Keratinocyte (primary cell): ENCODE measurements around the gene WBP1. TPM values are rescaled to one million over a fixed set of nuclear protein-coding genes. Genes with fewer than 3 reads are reported as not detected.

Experiments used
- DNase-seq: peaks from one replicate; pipeline ENCODE4 v3.0.0-alpha.2; 2011; ENCODE audit warnings: low read depth, missing footprints, low spot score
- FAIRE-seq: peaks from 2 replicates; lab custom pipeline; 2011; peaks lifted over from hg19 to GRCh38; lab: Jason Lieb, UNC
- H2AFZ ChIP-seq: 2 replicates; pipeline ENCODE4 v1.6.0; 2012; ENCODE audit warnings: low read length, control low read depth, inconsistent platforms; ENCODE audit not compliant: control insufficient read depth
- H3K27ac ChIP-seq: 2 replicates; pipeline ENCODE4 v1.5.1; 2011; ENCODE audit warnings: low read length; ENCODE audit not compliant: control insufficient read depth, insufficient read depth
- H3K27me3 ChIP-seq: 3 replicates; pipeline ENCODE4 v1.6.0; 2011; ENCODE audit warnings: low read length; ENCODE audit not compliant: control insufficient read depth, insufficient read depth; ENCODE audit errors: extremely low read depth
- H3K36me3 ChIP-seq, 2 experiments: 2 replicates in 1 of 2; 3 replicates in 1 of 2; pipeline ENCODE4 v1.5.1; 2011; ENCODE audit warnings: low read length in 2 of 2, mild to moderate bottlenecking in 1 of 2; ENCODE audit not compliant: control insufficient read depth in 2 of 2, insufficient read depth in 2 of 2; ENCODE audit errors: extremely low read depth in 1 of 2
- H3K4me1 ChIP-seq: 3 replicates; pipeline ENCODE4 v1.5.1; 2011; ENCODE audit warnings: low read length; ENCODE audit not compliant: control insufficient read depth, insufficient read depth; ENCODE audit errors: extremely low read depth
- H3K4me2 ChIP-seq: 3 replicates; pipeline ENCODE4 v1.6.0; 2011; ENCODE audit warnings: low read depth, low read length; ENCODE audit not compliant: control insufficient read depth, insufficient read depth; ENCODE audit errors: extremely low read depth
- H3K4me3 ChIP-seq, 3 experiments: fragments of 200-600 bp in 1 of 3; sonication (generic) in 1 of 3; 2 replicates in 2 of 3; 3 replicates in 1 of 3; pipeline ENCODE4 v1.5.1; 2011 to 2016; ENCODE audit warnings: low read length in 3 of 3, mild to moderate bottlenecking in 3 of 3, control low read depth in 2 of 3, inconsistent platforms in 1 of 3, low read depth in 1 of 3, mixed read lengths in 1 of 3, mixed run types in 1 of 3, moderate library complexity in 1 of 3; ENCODE audit not compliant: control insufficient read depth in 2 of 3, insufficient read depth in 2 of 3; ENCODE audit errors: extremely low read depth in 1 of 3
- H3K79me2 ChIP-seq: 2 replicates; pipeline ENCODE4 v1.6.0; 2012; ENCODE audit warnings: low read length; ENCODE audit not compliant: control insufficient read depth, insufficient read depth
- H3K9ac ChIP-seq: 3 replicates; pipeline ENCODE4 v1.6.0; 2011; ENCODE audit warnings: low read length; ENCODE audit not compliant: control insufficient read depth, insufficient read depth; ENCODE audit errors: extremely low read depth
- H3K9me1 ChIP-seq: 3 replicates; pipeline ENCODE4 v1.6.0; 2011; ENCODE audit warnings: low read length; ENCODE audit not compliant: control insufficient read depth, insufficient read depth; ENCODE audit errors: extremely low read depth
- H3K9me3 ChIP-seq: 2 replicates; pipeline ENCODE4 v1.5.1; 2012; ENCODE audit warnings: low read depth, low read length; ENCODE audit not compliant: control insufficient read depth
- H4K20me1 ChIP-seq: 3 replicates; pipeline ENCODE4 v1.6.0; 2011; ENCODE audit warnings: low read length; ENCODE audit not compliant: control insufficient read depth, insufficient read depth; ENCODE audit errors: extremely low read depth
- EZH2 ChIP-seq: IDR thresholded peaks from one replicate; pipeline ENCODE4 v1.6.1; 2012; ENCODE audit warnings: inconsistent platforms, mild to moderate bottlenecking, low read length, moderate library complexity
- dilution Hi-C: fragments of 300-500 bp; cut with MboI; formaldehyde crosslinking; loops from one replicate; pipeline ENCODE4 v1.7.0; 2020; ENCODE audit warnings: low sequenced_read_pairs; ENCODE audit not compliant: extremely low pct_ligation_motif_present
- polyA plus RNA-seq, 5 experiments: library from polyadenylated mRNA; depleted of rRNA in 3 of 5; stranded (reverse) in 3 of 5; stranded (forward) in 1 of 5; unstranded in 1 of 5; fragments of >200 nt; gene quantifications; 1 replicate in 1 of 5; 2 replicates in 3 of 5; 3 replicates in 1 of 5; pipeline versions ENCODE4 v1.2.1 to v1.2.3, GENCODE V29; 2011 to 2012; ENCODE audit warnings: missing spikeins in 2 of 5, low read depth in 1 of 5, low replicate concordance in 1 of 5
- TF ChIP-seq, protein P1 (sequence below), 3 experiments: IDR thresholded peaks in 1 of 3; conservative IDR thresholded peaks in 1 of 3; optimal IDR thresholded peaks in 1 of 3; 2 replicates in 2 of 3; 3 replicates in 1 of 3; pipeline versions ENCODE3 to v1.5.1; 2011; ENCODE audit warnings: low read length in 3 of 3, mild to moderate bottlenecking in 3 of 3, moderate library complexity in 2 of 3, control low read depth in 1 of 3, inconsistent platforms in 1 of 3; ENCODE audit not compliant: insufficient read depth in 2 of 3; ENCODE audit errors: extremely low read depth in 1 of 3

The WBP1 gene
- polyA plus RNA-seq, 1 donor (not counting 4 experiments of a cell fraction or from before 2014, with no cell fraction given): 75.5 TPM

DNA sequence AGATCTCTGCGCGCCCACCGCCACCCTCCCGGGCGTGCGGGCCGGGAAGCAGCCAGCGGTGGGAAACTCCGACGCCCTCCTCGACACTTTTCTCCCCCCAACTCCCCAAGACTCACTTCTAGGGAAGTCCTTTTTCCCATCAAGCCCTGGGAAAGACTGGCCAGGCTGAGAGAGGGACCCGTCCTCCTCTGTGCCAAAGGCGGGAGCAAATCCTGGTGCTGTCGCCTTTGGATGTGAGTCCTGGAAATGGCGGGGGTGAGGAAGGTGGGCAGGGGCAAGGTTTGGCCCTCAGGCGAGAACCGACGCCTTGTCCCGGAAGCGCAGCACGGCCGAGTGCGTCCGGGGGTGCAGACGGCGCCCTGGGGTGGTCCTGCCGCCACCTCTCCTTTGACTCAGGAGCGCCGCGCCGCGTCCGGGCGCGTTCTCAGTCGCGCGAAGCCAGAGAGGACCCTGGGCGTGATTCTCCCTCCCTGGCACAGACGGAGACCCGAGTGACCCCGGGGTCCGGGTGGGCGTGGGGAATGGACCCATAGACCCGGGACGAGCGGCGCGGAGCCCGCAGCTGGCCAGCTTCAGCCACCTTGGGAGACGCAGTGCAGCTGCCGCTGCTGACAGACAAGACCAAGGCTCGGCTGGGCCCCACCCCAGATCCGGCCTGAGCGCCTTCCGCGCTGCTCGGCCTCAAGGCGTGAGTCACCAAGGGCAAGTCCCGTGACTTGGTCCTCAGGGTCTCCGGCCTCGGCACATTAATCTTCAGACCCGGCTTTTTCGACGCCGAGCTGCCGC is 44.7 kb downstream of the WBP1 start:
- Histone ChIP-seq H3K4me3 (peak overlapping the region; percentile 47 to 70 (median 63)), H3K4me2 (peak overlapping the region; percentile 94), H3K4me1 (peaks cover 40% of the 10 kb centered on the region), H3K27ac (peak overlapping the region; percentile 30), H3K36me3 (peaks cover 9 to 10% of the 10 kb centered on the region in 2 experiments), H3K27me3 (peaks cover 36% of the 10 kb centered on the region), H4K20me1 (no peaks in the 10 kb centered on the region), H3K9me3 (no peaks in the 10 kb centered on the region), H2AFZ (peak overlapping the region; percentile 84), H3K9ac (peak overlapping the region; percentile 64), H3K79me2 (peaks cover 16% of the 10 kb centered on the region), H3K9me1 (no peaks in the 10 kb centered on the region)
- TF ChIP-seq, protein P1, sequence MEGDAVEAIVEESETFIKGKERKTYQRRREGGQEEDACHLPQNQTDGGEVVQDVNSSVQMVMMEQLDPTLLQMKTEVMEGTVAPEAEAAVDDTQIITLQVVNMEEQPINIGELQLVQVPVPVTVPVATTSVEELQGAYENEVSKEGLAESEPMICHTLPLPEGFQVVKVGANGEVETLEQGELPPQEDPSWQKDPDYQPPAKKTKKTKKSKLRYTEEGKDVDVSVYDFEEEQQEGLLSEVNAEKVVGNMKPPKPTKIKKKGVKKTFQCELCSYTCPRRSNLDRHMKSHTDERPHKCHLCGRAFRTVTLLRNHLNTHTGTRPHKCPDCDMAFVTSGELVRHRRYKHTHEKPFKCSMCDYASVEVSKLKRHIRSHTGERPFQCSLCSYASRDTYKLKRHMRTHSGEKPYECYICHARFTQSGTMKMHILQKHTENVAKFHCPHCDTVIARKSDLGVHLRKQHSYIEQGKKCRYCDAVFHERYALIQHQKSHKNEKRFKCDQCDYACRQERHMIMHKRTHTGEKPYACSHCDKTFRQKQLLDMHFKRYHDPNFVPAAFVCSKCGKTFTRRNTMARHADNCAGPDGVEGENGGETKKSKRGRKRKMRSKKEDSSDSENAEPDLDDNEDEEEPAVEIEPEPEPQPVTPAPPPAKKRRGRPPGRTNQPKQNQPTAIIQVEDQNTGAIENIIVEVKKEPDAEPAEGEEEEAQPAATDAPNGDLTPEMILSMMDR (optimal IDR thresholded peaks at IDR 0.05 in 1 of 3, IDR thresholded peaks at IDR 0.05 in 1 of 3, conservative IDR thresholded peaks at IDR 0.05 in 1 of 3; ENCODE audit: extremely low read depth in 1 of 3, insufficient read depth in 2 of 3, low read length in 3 of 3): peak in 2 of 3 experiments; percentile 30 to 46
- peak; percentile 31 for TF ChIP-seq EZH2
- FAIRE-seq (no peak), DNase-seq (no peak)
- dilution Hi-C loops: no loop called here

DNA sequence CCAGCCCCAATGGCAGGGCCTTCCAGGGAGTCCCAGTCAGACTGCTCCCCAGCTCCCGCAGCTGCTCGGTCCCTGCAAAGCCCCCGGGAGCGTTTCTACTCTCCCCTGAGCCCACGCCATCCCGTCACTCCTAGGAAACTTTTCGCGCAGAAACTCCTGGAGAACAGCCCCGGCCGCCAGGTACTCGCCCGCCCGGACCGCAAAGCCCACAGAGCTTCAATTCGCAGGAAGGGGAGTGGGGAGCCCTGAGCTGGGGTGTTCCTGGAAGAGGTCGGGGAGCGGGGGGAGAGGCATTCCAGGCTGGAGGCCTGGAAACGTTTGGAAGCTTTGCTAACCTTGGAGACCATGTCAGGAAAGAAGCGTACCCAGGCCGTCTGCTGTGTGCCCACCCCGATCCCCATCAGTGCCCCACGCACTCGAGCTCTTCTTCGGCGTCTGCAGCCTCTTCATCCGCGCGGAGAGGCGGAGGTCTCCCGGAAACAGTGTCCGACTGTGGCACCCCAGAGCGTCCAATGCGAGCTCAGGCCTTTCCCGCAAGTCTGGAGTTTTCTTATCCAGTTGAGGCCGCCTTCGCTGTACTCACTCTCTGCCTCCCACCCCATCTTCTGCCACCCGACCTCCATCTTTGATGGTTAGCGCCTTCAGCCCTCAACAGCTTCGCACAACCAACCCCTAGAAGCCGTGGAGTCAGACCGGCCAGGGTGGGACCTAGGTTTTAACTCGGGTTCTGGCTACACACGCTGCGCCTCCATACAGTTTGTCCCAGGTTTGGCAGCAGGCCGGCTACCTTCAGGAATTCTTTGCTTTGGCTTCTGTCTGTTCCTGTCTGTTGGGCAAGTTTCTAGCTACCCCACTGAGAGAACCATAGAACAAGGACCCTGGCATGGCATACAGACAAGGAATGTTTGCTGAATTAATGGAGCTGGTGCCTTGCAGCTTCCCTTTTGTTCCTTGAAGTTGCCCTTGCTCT is 45.6 kb downstream of the WBP1 start:
- peaks cover 27% of the 10 kb centered on the region for H3K27me3 ChIP-seq
- no peak for DNase-seq
- no peaks in the 10 kb centered on the region for H3K9me1 ChIP-seq
- peak overlapping the region; percentile 94 for H3K4me2 ChIP-seq
- H3K9ac ChIP-seq: peak overlapping the region; percentile 64
- FAIRE-seq: no peak
- no peak for TF ChIP-seq EZH2
- TF ChIP-seq, protein P1 (optimal IDR thresholded peaks at IDR 0.05 in 1 of 3, IDR thresholded peaks at IDR 0.05 in 1 of 3, conservative IDR thresholded peaks at IDR 0.05 in 1 of 3; ENCODE audit: extremely low read depth in 1 of 3, insufficient read depth in 2 of 3, low read length in 3 of 3): no peak
- peak overlapping the region; percentile 30 for H3K27ac ChIP-seq
- peaks cover 16% of the 10 kb centered on the region for H3K79me2 ChIP-seq
- no peaks in the 10 kb centered on the region for H4K20me1 ChIP-seq
- H3K36me3 ChIP-seq: peaks cover 9 to 10% of the 10 kb centered on the region in 2 experiments
- H3K4me3 ChIP-seq: peak overlapping the region in 1 of 3 experiments; percentile 70
- peak overlapping the region; percentile 84 for H2AFZ ChIP-seq
- dilution Hi-C loops: no loop called here
- peaks cover 37% of the 10 kb centered on the region for H3K4me1 ChIP-seq
- no peaks in the 10 kb centered on the region for H3K9me3 ChIP-seq
